ENCODE data around the gene ADAM12. TPM values are rescaled to one million over a fixed set of nuclear protein-coding genes. Genes with fewer than 3 reads are reported as not detected.

ADAM12 gene
- total RNA-seq, 1 experiment from 2014 or later: not detected

DNA sequence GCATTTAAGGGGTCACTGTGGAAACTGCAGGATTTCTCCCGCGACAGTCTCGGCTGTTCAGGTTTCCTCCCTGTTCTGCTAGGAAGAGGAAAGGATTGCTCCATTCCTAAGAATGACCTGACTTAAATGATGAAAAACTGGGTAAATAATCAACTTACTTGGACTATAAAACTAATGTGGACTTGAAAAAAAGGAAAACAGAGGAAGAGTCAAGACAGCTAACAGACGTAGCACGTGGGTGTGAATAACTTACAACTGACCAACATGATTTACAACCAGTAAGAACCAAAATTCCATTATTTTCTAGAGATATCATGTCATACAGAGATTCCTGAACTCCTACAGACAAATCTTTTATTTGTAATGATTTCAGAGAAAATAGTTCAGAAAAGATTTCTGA is 93.8 kb downstream of the ADAM12 start:
- Histone ChIP-seq H3K4me1 (ENCODE audit: control insufficient read depth in 1 of 2, insufficient read depth in 2 of 2, low read length in 2 of 2) (no peaks in the 10 kb centered on the region), H3K4me2 (ENCODE audit: low read length) (no peak overlapping the region), H3K9me2 (ENCODE audit: insufficient read depth) (no peaks in the 10 kb centered on the region), H4K20me1 (ENCODE audit: insufficient read depth) (no peaks in the 10 kb centered on the region), H3K9me3 (ENCODE audit: control insufficient read depth in 1 of 2, insufficient read depth in 1 of 2, low read depth in 1 of 2, low read length in 2 of 2) (no peaks in the 10 kb centered on the region), H3K27ac (ENCODE audit: low read depth, low read length) (no peak overlapping the region), H3K4me3 (replicated peaks in 1 of 2; ENCODE audit: low read depth in 1 of 2, low read length in 2 of 2) (no peak overlapping the region), H3K79me2 (ENCODE audit: insufficient read depth, low read length) (no peaks in the 10 kb centered on the region), H3K36me3 (ENCODE audit: control insufficient read depth in 1 of 2, insufficient read depth in 2 of 2, low read length in 2 of 2) (no peaks in the 10 kb centered on the region), H3K27me3 (ENCODE audit: insufficient read depth, low read length) (peaks cover 72% of the 10 kb centered on the region), H3K9ac (ENCODE audit: low read length) (no peak overlapping the region), H2AFZ (ENCODE audit: low read depth, low read length, poor library complexity, severe bottlenecking) (no peak overlapping the region)
- BruUV-seq (replicated peaks): no TSS peak
- RAD21 ChIA-PET (ENCODE audit: low non-redundant PET in 1 of 2, low total read pairs in 2 of 2, uncharacterized antibody in 2 of 2, unreplicated experiment in 2 of 2): no interaction called here
- intact Hi-C loops (cut with micrococcal nuclease): no loop called here
- DNase-seq (ENCODE audit: low read depth, low spot score): no peak
- TF ChIP-seq SP1 (IDR thresholded peaks at IDR 0.05; ENCODE audit: low read depth) (no peak), ZBTB33 (IDR thresholded peaks at IDR 0.05; ENCODE audit: extremely low read depth, insufficient replicate concordance, low read length) (no peak), EZH2phosphoT487 (IDR thresholded peaks at IDR 0.05; ENCODE audit: borderline replicate concordance) (no peak), CEBPB (IDR thresholded peaks at IDR 0.05; ENCODE audit: low read depth) (no peak), SIN3A (IDR thresholded peaks at IDR 0.05; ENCODE audit: low read depth) (no peak), TCF7L2 (IDR thresholded peaks at IDR 0.05; ENCODE audit: borderline replicate concordance, extremely low read depth, insufficient read depth, insufficient read length) (no peak), FOSL1 (IDR thresholded peaks at IDR 0.05; ENCODE audit: low read depth) (no peak), ZFX (IDR thresholded peaks at IDR 0.05) (no peak), ZNF274 (IDR thresholded peaks at IDR 0.05; ENCODE audit: low read depth, low read length) (no peak), JUND (IDR thresholded peaks at IDR 0.05) (no peak), SRF (IDR thresholded peaks at IDR 0.05; ENCODE audit: low read depth) (no peak), ATF3 (IDR thresholded peaks at IDR 0.05) (no peak)
- TF ChIP-seq, protein P1, sequence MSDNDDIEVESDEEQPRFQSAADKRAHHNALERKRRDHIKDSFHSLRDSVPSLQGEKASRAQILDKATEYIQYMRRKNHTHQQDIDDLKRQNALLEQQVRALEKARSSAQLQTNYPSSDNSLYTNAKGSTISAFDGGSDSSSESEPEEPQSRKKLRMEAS (IDR thresholded peaks at IDR 0.05): no peak
- TF ChIP-seq, protein P2, sequence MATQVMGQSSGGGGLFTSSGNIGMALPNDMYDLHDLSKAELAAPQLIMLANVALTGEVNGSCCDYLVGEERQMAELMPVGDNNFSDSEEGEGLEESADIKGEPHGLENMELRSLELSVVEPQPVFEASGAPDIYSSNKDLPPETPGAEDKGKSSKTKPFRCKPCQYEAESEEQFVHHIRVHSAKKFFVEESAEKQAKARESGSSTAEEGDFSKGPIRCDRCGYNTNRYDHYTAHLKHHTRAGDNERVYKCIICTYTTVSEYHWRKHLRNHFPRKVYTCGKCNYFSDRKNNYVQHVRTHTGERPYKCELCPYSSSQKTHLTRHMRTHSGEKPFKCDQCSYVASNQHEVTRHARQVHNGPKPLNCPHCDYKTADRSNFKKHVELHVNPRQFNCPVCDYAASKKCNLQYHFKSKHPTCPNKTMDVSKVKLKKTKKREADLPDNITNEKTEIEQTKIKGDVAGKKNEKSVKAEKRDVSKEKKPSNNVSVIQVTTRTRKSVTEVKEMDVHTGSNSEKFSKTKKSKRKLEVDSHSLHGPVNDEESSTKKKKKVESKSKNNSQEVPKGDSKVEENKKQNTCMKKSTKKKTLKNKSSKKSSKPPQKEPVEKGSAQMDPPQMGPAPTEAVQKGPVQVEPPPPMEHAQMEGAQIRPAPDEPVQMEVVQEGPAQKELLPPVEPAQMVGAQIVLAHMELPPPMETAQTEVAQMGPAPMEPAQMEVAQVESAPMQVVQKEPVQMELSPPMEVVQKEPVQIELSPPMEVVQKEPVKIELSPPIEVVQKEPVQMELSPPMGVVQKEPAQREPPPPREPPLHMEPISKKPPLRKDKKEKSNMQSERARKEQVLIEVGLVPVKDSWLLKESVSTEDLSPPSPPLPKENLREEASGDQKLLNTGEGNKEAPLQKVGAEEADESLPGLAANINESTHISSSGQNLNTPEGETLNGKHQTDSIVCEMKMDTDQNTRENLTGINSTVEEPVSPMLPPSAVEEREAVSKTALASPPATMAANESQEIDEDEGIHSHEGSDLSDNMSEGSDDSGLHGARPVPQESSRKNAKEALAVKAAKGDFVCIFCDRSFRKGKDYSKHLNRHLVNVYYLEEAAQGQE (IDR thresholded peaks at IDR 0.05; ENCODE audit: low read depth): no peak
- TF ChIP-seq, protein P3, sequence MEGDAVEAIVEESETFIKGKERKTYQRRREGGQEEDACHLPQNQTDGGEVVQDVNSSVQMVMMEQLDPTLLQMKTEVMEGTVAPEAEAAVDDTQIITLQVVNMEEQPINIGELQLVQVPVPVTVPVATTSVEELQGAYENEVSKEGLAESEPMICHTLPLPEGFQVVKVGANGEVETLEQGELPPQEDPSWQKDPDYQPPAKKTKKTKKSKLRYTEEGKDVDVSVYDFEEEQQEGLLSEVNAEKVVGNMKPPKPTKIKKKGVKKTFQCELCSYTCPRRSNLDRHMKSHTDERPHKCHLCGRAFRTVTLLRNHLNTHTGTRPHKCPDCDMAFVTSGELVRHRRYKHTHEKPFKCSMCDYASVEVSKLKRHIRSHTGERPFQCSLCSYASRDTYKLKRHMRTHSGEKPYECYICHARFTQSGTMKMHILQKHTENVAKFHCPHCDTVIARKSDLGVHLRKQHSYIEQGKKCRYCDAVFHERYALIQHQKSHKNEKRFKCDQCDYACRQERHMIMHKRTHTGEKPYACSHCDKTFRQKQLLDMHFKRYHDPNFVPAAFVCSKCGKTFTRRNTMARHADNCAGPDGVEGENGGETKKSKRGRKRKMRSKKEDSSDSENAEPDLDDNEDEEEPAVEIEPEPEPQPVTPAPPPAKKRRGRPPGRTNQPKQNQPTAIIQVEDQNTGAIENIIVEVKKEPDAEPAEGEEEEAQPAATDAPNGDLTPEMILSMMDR (IDR thresholded peaks at IDR 0.05 in 2 of 3, conservative IDR thresholded peaks at IDR 0.05 in 1 of 3; ENCODE audit: borderline replicate concordance in 1 of 3, insufficient read depth in 1 of 3, low read depth in 2 of 3, low read length in 2 of 3): no peak
- POLR2A ChIA-PET: no interaction called here
- ATAC-seq: no peak
- CTCF ChIA-PET: no interaction called here
